ENCODE data around the gene ACTMAP. TPM values are rescaled to one million over a fixed set of nuclear protein-coding genes. Genes with fewer than 3 reads are reported as not detected.

The ACTMAP gene
- total and polyA plus RNA-seq, 2 of the 13 experiments (the other 11 are each of a cell fraction or from before 2014, with no cell fraction given), result 2.2 to 7.9 TPM

DNA sequence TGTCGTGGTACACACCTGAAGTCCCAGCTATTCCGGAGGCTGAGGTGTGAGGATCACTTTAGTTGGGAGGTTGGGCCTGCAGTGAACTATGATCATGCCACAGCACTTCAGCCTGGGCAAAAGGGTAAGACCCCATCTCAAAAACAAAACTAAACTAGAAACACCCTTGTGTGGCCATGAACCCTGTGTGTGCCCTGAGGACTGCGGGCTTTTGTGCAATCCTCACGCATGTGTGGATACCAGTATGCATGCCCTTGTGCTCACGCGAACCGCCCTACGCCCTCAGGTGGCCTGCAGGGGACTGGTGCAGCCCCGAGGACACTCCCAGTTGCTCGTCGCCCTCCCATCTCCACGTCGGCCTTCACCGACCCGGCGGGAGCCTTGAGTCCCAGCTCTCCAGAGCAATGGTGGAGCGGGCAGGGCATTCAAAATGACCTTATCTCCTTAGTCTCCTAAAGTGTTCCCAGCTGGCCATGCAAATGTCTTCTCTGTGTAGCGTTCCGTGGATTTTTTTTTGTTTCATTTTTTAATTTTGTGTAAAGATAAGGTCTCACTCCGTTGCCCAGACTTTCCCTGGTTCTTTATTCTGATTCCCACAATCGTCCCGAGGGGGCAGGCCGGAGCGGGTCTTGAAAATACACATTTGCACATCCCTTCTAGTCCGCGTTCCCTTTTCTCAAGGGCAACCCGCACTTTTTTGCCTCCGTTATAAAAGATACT is 47.8 kb upstream of the ACTMAP start (continued):
- TF ChIP-seq, protein P1, sequence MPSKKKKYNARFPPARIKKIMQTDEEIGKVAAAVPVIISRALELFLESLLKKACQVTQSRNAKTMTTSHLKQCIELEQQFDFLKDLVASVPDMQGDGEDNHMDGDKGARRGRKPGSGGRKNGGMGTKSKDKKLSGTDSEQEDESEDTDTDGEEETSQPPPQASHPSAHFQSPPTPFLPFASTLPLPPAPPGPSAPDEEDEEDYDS (CRISPR knock-in tag; IDR thresholded peaks at IDR 0.05), result no peak; the same call in 1 of the 2 replicates
- TF ChIP-seq GTF2F1 (IDR thresholded peaks at IDR 0.05; ENCODE audit: low read length) (no peak), ZNF878 (CRISPR knock-in tag; IDR thresholded peaks at IDR 0.05) (no peak), POLR2AphosphoS5 (IDR thresholded peaks at IDR 0.05; ENCODE audit: low read depth, low read length) (peak; percentile 56), ZNF724P (CRISPR knock-in tag; IDR thresholded peaks at IDR 0.05; ENCODE audit: borderline replicate concordance) (peak; percentile 47; the same call in 1 of the 2 replicates), RCOR2 (CRISPR knock-in tag; IDR thresholded peaks at IDR 0.05) (0 out of 2 replicates have a peak, but pooled peaks have one; percentile 27), YEATS2 (CRISPR knock-in tag; IDR thresholded peaks at IDR 0.05; ENCODE audit: borderline replicate concordance) (peak; percentile 24; the same call in 1 of the 2 replicates), ZNF143 (CRISPR knock-in tag; IDR thresholded peaks at IDR 0.05) (no peak; the same call in 1 of the 2 replicates), NFATC3 (CRISPR knock-in tag; IDR thresholded peaks at IDR 0.05) (no peak), KDM5A (IDR thresholded peaks at IDR 0.05; ENCODE audit: borderline replicate concordance, low read length) (peak; percentile 56; the same call in 1 of the 2 replicates), ZNF552 (CRISPR knock-in tag; IDR thresholded peaks at IDR 0.05; ENCODE audit: borderline replicate concordance) (no peak; the same call in 1 of the 2 replicates), DNMT3B (CRISPR knock-in tag; conservative IDR thresholded peaks at IDR 0.05) (no peak), ZNF160 (CRISPR knock-in tag; IDR thresholded peaks at IDR 0.05) (0 out of 2 replicates have a peak, but pooled peaks have one; percentile 35), ZNF326 (CRISPR knock-in tag; IDR thresholded peaks at IDR 0.05; ENCODE audit: borderline replicate concordance) (no peak), WIZ (CRISPR knock-in tag; IDR thresholded peaks at IDR 0.05) (0 out of 2 replicates have a peak, but pooled peaks have one; percentile 42), PHF5A (CRISPR knock-in tag; IDR thresholded peaks at IDR 0.05; ENCODE audit: low read depth, unreplicated experiment) (peak; percentile 26), TBL1XR1 (IDR thresholded peaks at IDR 0.05; ENCODE audit: borderline replicate concordance, low read length, partially characterized antibody) (no peak), ZBTB7A (CRISPR knock-in tag; IDR thresholded peaks at IDR 0.05) (peak; percentile 67; the same call in 1 of the 2 replicates), ZNF382 (CRISPR knock-in tag; IDR thresholded peaks at IDR 0.05; ENCODE audit: borderline replicate concordance) (no peak), ZNF615 (CRISPR knock-in tag; IDR thresholded peaks at IDR 0.05; ENCODE audit: borderline replicate concordance) (peak; percentile 90), ZNF446 (CRISPR knock-in tag; IDR thresholded peaks at IDR 0.05) (0 out of 2 replicates have a peak, but pooled peaks have one; percentile 73), RXRA (CRISPR knock-in tag; IDR thresholded peaks at IDR 0.05) (peak; percentile 96), ZNF790 (CRISPR knock-in tag; IDR thresholded peaks at IDR 0.05; ENCODE audit: borderline replicate concordance) (no peak)
- TF ChIP-seq, protein P2, sequence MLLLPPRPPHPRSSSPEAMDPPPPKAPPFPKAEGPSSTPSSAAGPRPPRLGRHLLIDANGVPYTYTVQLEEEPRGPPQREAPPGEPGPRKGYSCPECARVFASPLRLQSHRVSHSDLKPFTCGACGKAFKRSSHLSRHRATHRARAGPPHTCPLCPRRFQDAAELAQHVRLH (CRISPR knock-in tag; IDR thresholded peaks at IDR 0.05; ENCODE audit: borderline replicate concordance, low read depth), result no peak; the same call in 1 of the 2 replicates
- TF ChIP-seq, protein P3, sequence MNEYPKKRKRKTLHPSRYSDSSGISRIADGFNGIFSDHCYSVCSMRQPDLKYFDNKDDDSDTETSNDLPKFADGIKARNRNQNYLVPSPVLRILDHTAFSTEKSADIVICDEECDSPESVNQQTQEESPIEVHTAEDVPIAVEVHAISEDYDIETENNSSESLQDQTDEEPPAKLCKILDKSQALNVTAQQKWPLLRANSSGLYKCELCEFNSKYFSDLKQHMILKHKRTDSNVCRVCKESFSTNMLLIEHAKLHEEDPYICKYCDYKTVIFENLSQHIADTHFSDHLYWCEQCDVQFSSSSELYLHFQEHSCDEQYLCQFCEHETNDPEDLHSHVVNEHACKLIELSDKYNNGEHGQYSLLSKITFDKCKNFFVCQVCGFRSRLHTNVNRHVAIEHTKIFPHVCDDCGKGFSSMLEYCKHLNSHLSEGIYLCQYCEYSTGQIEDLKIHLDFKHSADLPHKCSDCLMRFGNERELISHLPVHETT (CRISPR knock-in tag; conservative IDR thresholded peaks at IDR 0.05), result no peak
- TF ChIP-seq, protein P4, sequence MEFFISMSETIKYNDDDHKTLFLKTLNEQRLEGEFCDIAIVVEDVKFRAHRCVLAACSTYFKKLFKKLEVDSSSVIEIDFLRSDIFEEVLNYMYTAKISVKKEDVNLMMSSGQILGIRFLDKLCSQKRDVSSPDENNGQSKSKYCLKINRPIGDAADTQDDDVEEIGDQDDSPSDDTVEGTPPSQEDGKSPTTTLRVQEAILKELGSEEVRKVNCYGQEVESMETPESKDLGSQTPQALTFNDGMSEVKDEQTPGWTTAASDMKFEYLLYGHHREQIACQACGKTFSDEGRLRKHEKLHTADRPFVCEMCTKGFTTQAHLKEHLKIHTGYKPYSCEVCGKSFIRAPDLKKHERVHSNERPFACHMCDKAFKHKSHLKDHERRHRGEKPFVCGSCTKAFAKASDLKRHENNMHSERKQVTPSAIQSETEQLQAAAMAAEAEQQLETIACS (CRISPR knock-in tag; IDR thresholded peaks at IDR 0.05), result peak; percentile 33
